ENCODE measurements around the gene NPAS2.

DNA sequence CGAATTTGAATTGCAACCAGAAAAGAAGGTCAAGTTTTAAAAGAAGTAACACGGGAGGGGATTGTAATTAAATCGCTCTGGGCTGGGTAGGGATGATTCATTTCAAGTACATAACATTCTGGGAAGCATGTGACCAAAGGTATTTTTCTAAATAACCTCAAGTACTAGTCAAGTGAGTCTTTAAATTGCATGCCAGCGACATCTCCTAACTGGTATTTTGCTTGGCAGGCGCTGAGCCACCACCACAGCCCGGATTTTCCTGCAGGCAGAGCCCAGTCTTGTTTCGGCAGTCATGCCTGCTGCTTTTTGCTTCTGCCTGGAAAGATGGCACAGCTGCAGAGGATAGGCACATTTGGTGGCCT is 33.7 kb upstream of the NPAS2 start:
- TF ChIP-seq, protein P1, sequence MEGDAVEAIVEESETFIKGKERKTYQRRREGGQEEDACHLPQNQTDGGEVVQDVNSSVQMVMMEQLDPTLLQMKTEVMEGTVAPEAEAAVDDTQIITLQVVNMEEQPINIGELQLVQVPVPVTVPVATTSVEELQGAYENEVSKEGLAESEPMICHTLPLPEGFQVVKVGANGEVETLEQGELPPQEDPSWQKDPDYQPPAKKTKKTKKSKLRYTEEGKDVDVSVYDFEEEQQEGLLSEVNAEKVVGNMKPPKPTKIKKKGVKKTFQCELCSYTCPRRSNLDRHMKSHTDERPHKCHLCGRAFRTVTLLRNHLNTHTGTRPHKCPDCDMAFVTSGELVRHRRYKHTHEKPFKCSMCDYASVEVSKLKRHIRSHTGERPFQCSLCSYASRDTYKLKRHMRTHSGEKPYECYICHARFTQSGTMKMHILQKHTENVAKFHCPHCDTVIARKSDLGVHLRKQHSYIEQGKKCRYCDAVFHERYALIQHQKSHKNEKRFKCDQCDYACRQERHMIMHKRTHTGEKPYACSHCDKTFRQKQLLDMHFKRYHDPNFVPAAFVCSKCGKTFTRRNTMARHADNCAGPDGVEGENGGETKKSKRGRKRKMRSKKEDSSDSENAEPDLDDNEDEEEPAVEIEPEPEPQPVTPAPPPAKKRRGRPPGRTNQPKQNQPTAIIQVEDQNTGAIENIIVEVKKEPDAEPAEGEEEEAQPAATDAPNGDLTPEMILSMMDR (conservative IDR thresholded peaks at IDR 0.05; ENCODE audit: low read length): no peak
- no peak for TF ChIP-seq EZH2phosphoT487 (IDR thresholded peaks at IDR 0.05; ENCODE audit: borderline replicate concordance)

Measured in Loucy (cell line).